Renal cortical epithelial cell (primary cell): ENCODE results near the gene HYCC1. TPM values are rescaled to one million over a fixed set of nuclear protein-coding genes. Genes with fewer than 3 reads are reported as not detected.

ENCODE experiments used
- DNase-seq: peaks from one replicate; pipeline ENCODE4 v3.0.0-alpha.2; 2011; ENCODE audit warnings: low read depth
- total RNA-seq: library from RNA; depleted of rRNA; stranded (reverse); fragments of >200 nt; gene quantifications from 2 replicates; pipeline ENCODE4 v1.2.3, GENCODE V29; 2014

HYCC1 gene
- total RNA-seq, 1 donor from 2014 or later, result 41.3 TPM

- DNase-seq, result no peak
These were observed 2.7 kb upstream of the HYCC1 start for GRCh38 chr7:23016345-23017253.

GRCh38 chr7:23014681-23015080 is 751 bp upstream of the HYCC1 start:
- no peak for DNase-seq

- peak; percentile 22 for DNase-seq
These were observed 819 bp downstream of the HYCC1 start for GRCh38 chr7:23012908-23013714.

- no peak for DNase-seq
These were observed 1.7 kb downstream of the HYCC1 start for GRCh38 chr7:23012186-23012585.

GRCh38 chr7:23011222-23011924 is 2.6 kb downstream of the HYCC1 start:
- DNase-seq, result no peak

- DNase-seq, result no peak
These were observed 4.6 kb downstream of the HYCC1 start for GRCh38 chr7:23009303-23009702.

GRCh38 chr7:23004247-23004520 is 9.7 kb downstream of the HYCC1 start:
- DNase-seq, result no peak

- DNase-seq, result no peak
These were observed 10.3 kb downstream of the HYCC1 start for GRCh38 chr7:23003505-23004246.

- DNase-seq, result no peak
These were observed 11.2 kb downstream of the HYCC1 start for GRCh38 chr7:23002698-23003097.

GRCh38 chr7:23001610-23002009 is 12.3 kb downstream of the HYCC1 start:
- no peak for DNase-seq

- DNase-seq, result peak; percentile 19
These were observed 13.2 kb downstream of the HYCC1 start for GRCh38 chr7:23000597-23001360.

- DNase-seq, result no peak
These were observed 15.4 kb downstream of the HYCC1 start for GRCh38 chr7:22998519-22998896.

GRCh38 chr7:22997871-22998518 is 15.9 kb downstream of the HYCC1 start:
- DNase-seq, result no peak

GRCh38 chr7:22996470-22996869 is 17.5 kb downstream of the HYCC1 start:
- peak; percentile 34 for DNase-seq

- no peak for DNase-seq
These were observed 18.9 kb downstream of the HYCC1 start for GRCh38 chr7:22995011-22995410.

GRCh38 chr7:22992874-22993840 is 20.8 kb downstream of the HYCC1 start:
- DNase-seq, result no peak

- DNase-seq, result peak; percentile 59
These were observed 23.4 kb downstream of the HYCC1 start for GRCh38 chr7:22990588-22990949.

GRCh38 chr7:22989643-22990587 is 24.0 kb downstream of the HYCC1 start:
- DNase-seq, result no peak
